SU-DHL-6 (cell line): ENCODE results near the gene C11orf65.

Experiments used
- H2AFZ ChIP-seq: fragments of 200-600 bp; sonication (generic); 2 replicates; pipeline ENCODE4 v1.6.1; 2014; ENCODE audit warnings: low read depth, mild to moderate bottlenecking, moderate library complexity, mixed read lengths, antibody characterized with exemption, low read length; ENCODE audit not compliant: severe bottlenecking
- H3F3A ChIP-seq: fragments of 200-600 bp; shearing (Covaris generic); 2 replicates; pipeline ENCODE4 v1.6.0; 2016; ENCODE audit warnings: antibody characterized with exemption, mild to moderate bottlenecking; ENCODE audit not compliant: insufficient read depth
- H3K27ac ChIP-seq: fragments of 200-600 bp; sonication (generic); 2 replicates; pipeline ENCODE4 v1.5.1; 2016; ENCODE audit warnings: low read depth, mild to moderate bottlenecking, low read length, moderate library complexity, mixed read lengths
- H3K27me3 ChIP-seq: fragments of 200-600 bp; sonication (generic), shearing (Covaris generic); 2 replicates; pipeline ENCODE4 v1.6.0; 2014; ENCODE audit warnings: mild to moderate bottlenecking, low read length
- H3K36me3 ChIP-seq: fragments of 200-600 bp; sonication (generic); 2 replicates; pipeline ENCODE4 v1.6.1; 2014; ENCODE audit warnings: mild to moderate bottlenecking, low read length, mixed read lengths
- H3K4me2 ChIP-seq: fragments of 300-600, 200-600 bp; shearing (Covaris generic), sonication (generic); 2 replicates; pipeline ENCODE4 v1.6.0; 2014; ENCODE audit warnings: low read length, low read depth, mild to moderate bottlenecking; ENCODE audit not compliant: poor library complexity, severe bottlenecking
- H3K4me3 ChIP-seq: fragments of 200-600 bp; sonication (generic); 2 replicates; pipeline ENCODE4 v1.5.1; 2014; ENCODE audit warnings: antibody characterized with exemption, low read length, mild to moderate bottlenecking, mixed read lengths; ENCODE audit not compliant: insufficient read depth, poor library complexity, severe bottlenecking
- H3K79me2 ChIP-seq: fragments of 200-600 bp; sonication (generic); 2 replicates; pipeline ENCODE4 v1.6.1; 2014; ENCODE audit warnings: mild to moderate bottlenecking, low read length, moderate library complexity; ENCODE audit not compliant: insufficient read depth
- H3K9ac ChIP-seq: fragments of 200-600 bp; sonication (generic); 2 replicates; pipeline ENCODE4 v1.7.0; 2014; ENCODE audit warnings: mild to moderate bottlenecking, low read length
- H3K9me2 ChIP-seq: fragments of 200-600 bp; sonication (generic); replicated peaks from 2 replicates; pipeline ENCODE4 v1.6.1; 2014; ENCODE audit warnings: low read length; ENCODE audit not compliant: insufficient read depth
- H3K9me3 ChIP-seq: fragments of 200-600 bp; sonication (generic); 2 replicates; pipeline ENCODE4 v1.6.1; 2014; ENCODE audit warnings: low read length, mixed read lengths; ENCODE audit not compliant: insufficient read depth
- H4K20me1 ChIP-seq: fragments of 200-600 bp; sonication (generic); 2 replicates; pipeline ENCODE4 v1.6.1; 2014; ENCODE audit warnings: low read depth, mild to moderate bottlenecking, antibody characterized with exemption, low read length, moderate library complexity, mixed read lengths
- CTCF ChIP-seq: fragments of 200-600 bp; sonication (generic); IDR thresholded peaks from one replicate; pipeline ENCODE4 v1.5.1; 2017; ENCODE audit warnings: antibody characterized with exemption, mild to moderate bottlenecking, low read length, moderate library complexity; ENCODE audit not compliant: insufficient read depth, poor library complexity, severe bottlenecking
- EZH2phosphoT487 ChIP-seq: fragments of 200-600 bp; sonication (generic), shearing (Covaris generic); conservative IDR thresholded peaks from 2 replicates; pipeline ENCODE4 v1.6.1; 2018; ENCODE audit warnings: mild to moderate bottlenecking, antibody characterized with exemption, low read length, moderate library complexity, mixed read lengths

C11orf65 gene

GRCh38 chr11:108467091-108467823 lies at the start of gene C11orf65:
Gene C11orf65 (minus strand): TSS chr11:108467529. CDS start chr11:108461559, 5,970 bp downstream.
- no peak for TF ChIP-seq CTCF
- TF ChIP-seq EZH2phosphoT487, result no peak
- H3K4me3 ChIP-seq, result peak within 1 kb of the TSS; percentile 93
- H3K9me2 ChIP-seq, result no peaks in the 10 kb centered on the region

GRCh38 chr11:108516125-108516524 lies 48.8 kb upstream of the C11orf65 start:
- Histone ChIP-seq H3F3A (no peaks in the 10 kb centered on the region), H3K27me3 (no peaks in the 10 kb centered on the region), H3K4me3 (no peak overlapping the region), H3K4me2 (no peak overlapping the region), H3K79me2 (no peaks in the 10 kb centered on the region), H3K36me3 (no peaks in the 10 kb centered on the region), H3K9me3 (no peaks in the 10 kb centered on the region), H3K9ac (no peak overlapping the region), H3K27ac (no peak overlapping the region), H2AFZ (no peak overlapping the region), H3K9me2 (no peaks in the 10 kb centered on the region), H4K20me1 (no peaks in the 10 kb centered on the region)
- TF ChIP-seq CTCF (no peak), EZH2phosphoT487 (no peak)

More at GRCh38 chr11:108467091-108467823, at the start of gene C11orf65:
- no peaks in the 10 kb centered on the region for H3K36me3 ChIP-seq
- peak within 1 kb of the TSS; percentile 95 for H2AFZ ChIP-seq
- H3K9me3 ChIP-seq, result no peaks in the 10 kb centered on the region
- H4K20me1 ChIP-seq, result no peaks in the 10 kb centered on the region
- H3K79me2 ChIP-seq, result no peaks in the 10 kb centered on the region
- H3K4me2 ChIP-seq, result peak within 1 kb of the TSS; percentile 89
- no peaks in the 10 kb centered on the region; the same call in 1 of the 2 replicates for H3F3A ChIP-seq
- no peaks in the 10 kb centered on the region for H3K27me3 ChIP-seq
- peak within 1 kb of the TSS; percentile 78 for H3K9ac ChIP-seq
- H3K27ac ChIP-seq, result peak within 1 kb of the TSS; percentile 45

GRCh38 chr11:108512708-108513107 lies 45.4 kb upstream of the C11orf65 start:
- Histone ChIP-seq H4K20me1 (no peaks in the 10 kb centered on the region), H3K79me2 (no peaks in the 10 kb centered on the region), H3K9me2 (no peaks in the 10 kb centered on the region), H3K4me3 (no peak overlapping the region), H3K9me3 (no peaks in the 10 kb centered on the region), H3K27ac (no peak overlapping the region), H3K4me2 (no peak overlapping the region), H3K9ac (no peak overlapping the region), H2AFZ (no peak overlapping the region), H3K27me3 (no peaks in the 10 kb centered on the region), H3F3A (no peaks in the 10 kb centered on the region), H3K36me3 (no peaks in the 10 kb centered on the region)
- TF ChIP-seq CTCF (no peak), EZH2phosphoT487 (no peak)
